ENCODE results near the gene MYL3. TPM values are rescaled to one million over a fixed set of nuclear protein-coding genes. Genes with fewer than 3 reads are reported as not detected.

Gene MYL3
- total RNA-seq, 1 donor from 2014 or later = 5.4 TPM

- Mint-ChIP-seq H3K4me3 (peak overlapping the region; percentile 87), H3K36me3 (peaks cover 4% of the 10 kb centered on the region), H3K9me3 (no peaks in the 10 kb centered on the region), H3K27ac (peak overlapping the region; percentile 91), H3K27me3 (peaks cover 30% of the 10 kb centered on the region), H3K4me1 (ENCODE audit: unreplicated experiment) (peaks cover 35% of the 10 kb centered on the region)
- TF ChIP-seq, protein P1, sequence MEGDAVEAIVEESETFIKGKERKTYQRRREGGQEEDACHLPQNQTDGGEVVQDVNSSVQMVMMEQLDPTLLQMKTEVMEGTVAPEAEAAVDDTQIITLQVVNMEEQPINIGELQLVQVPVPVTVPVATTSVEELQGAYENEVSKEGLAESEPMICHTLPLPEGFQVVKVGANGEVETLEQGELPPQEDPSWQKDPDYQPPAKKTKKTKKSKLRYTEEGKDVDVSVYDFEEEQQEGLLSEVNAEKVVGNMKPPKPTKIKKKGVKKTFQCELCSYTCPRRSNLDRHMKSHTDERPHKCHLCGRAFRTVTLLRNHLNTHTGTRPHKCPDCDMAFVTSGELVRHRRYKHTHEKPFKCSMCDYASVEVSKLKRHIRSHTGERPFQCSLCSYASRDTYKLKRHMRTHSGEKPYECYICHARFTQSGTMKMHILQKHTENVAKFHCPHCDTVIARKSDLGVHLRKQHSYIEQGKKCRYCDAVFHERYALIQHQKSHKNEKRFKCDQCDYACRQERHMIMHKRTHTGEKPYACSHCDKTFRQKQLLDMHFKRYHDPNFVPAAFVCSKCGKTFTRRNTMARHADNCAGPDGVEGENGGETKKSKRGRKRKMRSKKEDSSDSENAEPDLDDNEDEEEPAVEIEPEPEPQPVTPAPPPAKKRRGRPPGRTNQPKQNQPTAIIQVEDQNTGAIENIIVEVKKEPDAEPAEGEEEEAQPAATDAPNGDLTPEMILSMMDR (conservative IDR thresholded peaks at IDR 0.05) = no peak
- no peak for DNase-seq (ENCODE audit: extremely low spot score, unreplicated experiment)
Measured at GRCh38 chr3:46880884-46881595, 17.8 kb upstream of the MYL3 start.

DNA sequence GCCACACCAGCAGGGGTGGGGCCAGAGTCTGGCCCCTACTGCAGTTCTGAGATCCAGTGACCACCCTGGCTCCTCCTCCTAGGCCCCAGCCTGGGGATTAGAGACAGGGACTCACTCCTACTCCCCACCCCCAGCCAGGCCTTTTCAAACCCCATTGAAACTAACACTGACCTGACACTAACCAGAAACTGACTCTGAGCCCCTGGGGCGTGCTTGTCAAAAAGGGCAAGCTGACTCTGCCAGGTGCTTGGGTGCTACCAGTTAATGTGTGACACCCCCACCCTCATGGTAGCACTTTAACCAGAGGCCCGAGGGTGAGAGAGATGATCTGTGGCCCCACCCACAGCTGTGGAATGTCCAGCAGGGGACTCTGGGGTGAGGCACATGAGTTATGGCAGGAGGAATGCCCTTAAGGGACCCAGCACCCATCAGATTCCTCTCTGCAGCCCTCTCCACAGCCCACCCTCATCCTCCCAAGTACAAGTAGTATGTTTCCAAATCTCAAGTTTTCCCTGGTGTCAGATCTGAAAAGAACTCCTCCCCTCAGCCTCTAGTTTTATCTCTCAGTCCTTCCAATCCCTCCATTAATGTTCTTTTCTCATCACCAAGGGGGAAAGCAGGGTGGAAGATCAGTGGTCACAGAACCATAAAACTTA is 15.7 kb upstream of the MYL3 start:
- H3K36me3 Mint-ChIP-seq = no peaks in the 10 kb centered on the region
- peak overlapping the region; percentile 91 for H3K27ac Mint-ChIP-seq
- TF ChIP-seq, protein P1 (conservative IDR thresholded peaks at IDR 0.05) = no peak
- H3K4me1 Mint-ChIP-seq (ENCODE audit: unreplicated experiment) = peaks cover 35% of the 10 kb centered on the region
- H3K4me3 Mint-ChIP-seq = peak overlapping the region; percentile 87
- no peaks in the 10 kb centered on the region for H3K9me3 Mint-ChIP-seq
- peaks cover 17% of the 10 kb centered on the region for H3K27me3 Mint-ChIP-seq
- DNase-seq (ENCODE audit: extremely low spot score, unreplicated experiment) = no peak

- H3K27me3 Mint-ChIP-seq = peaks cover 17% of the 10 kb centered on the region
- H3K9me3 Mint-ChIP-seq = no peaks in the 10 kb centered on the region
- H3K4me3 Mint-ChIP-seq = peak within 1 kb of the TSS; percentile 52
- H3K27ac Mint-ChIP-seq = peak within 1 kb of the TSS; percentile 91
- H3K4me1 Mint-ChIP-seq (ENCODE audit: unreplicated experiment) = peaks cover 37% of the 10 kb centered on the region
- no peaks in the 10 kb centered on the region for H3K36me3 Mint-ChIP-seq
- no peak for DNase-seq (ENCODE audit: extremely low spot score, unreplicated experiment)
- TF ChIP-seq, protein P1 (conservative IDR thresholded peaks at IDR 0.05) = no peak
Measured at GRCh38 chr3:46877406-46878125, 14.3 kb upstream of the MYL3 start, which contains the start of gene PTH1R. Gene PTH1R (plus strand): TSS chr3:46877721. CDS start chr3:46883560, 5,839 bp downstream.

DNA sequence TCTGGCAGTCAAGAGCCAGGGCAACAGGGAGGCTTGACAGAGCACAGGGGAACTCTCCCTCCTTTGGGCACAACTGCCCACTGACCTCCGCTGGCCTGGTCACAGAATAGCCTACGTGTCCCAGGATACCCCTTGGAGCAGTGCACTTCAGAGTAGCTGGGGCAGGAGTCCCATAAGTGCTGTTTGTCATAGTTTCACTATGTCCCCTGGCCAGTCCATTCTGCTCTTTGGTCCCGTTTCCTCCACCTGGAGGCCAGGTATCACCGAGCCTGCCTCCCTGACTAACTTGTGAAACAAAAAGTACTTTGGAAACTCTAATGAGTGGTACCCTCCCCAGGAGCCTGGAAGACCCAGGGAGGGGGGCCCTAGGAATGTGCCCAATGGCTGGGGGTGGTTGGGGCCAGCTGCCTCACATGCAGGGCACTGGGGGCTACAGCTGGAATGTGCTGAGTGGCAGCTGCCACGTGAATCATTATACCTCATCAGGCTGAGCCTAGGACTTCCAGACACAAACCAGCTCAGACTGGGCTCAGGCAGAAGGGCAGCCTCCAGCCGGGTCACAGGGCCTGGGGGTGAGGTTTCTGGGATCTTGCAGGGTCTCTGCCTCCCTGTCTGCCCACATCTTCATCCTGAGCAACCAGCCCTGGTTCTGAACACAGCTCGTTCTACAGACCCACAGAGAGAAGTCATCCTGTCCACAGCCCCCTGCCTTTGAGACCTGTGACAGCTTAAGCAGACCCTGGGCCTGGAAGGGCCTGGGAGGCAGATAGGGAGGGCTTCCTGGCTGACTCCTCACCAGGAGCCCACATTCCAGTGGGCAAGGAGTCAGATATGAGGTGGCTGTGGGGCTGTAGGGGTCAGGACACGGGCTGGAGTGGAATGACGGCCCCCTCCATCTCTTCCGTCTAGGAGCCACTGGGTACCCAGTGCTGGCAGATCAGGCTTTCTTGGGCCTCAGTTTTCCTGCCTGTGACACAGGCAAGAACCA is 13.4 kb upstream of the MYL3 start:
- H3K36me3 Mint-ChIP-seq = no peaks in the 10 kb centered on the region
- no peak overlapping the region for H3K27ac Mint-ChIP-seq
- H3K4me1 Mint-ChIP-seq (ENCODE audit: unreplicated experiment) = peaks cover 37% of the 10 kb centered on the region

More for the DNA sequence above, 13.4 kb upstream of the MYL3 start:
- Mint-ChIP-seq H3K4me3 (no peak overlapping the region), H3K27me3 (peaks cover 15% of the 10 kb centered on the region), H3K9me3 (no peaks in the 10 kb centered on the region)
- no peak for DNase-seq (ENCODE audit: extremely low spot score, unreplicated experiment)
- TF ChIP-seq, protein P1 (conservative IDR thresholded peaks at IDR 0.05) = no peak

Data from type B pancreatic cell (in vitro differentiated cells).